ENCODE data around the gene COPB2.

The COPB2 gene

DNA sequence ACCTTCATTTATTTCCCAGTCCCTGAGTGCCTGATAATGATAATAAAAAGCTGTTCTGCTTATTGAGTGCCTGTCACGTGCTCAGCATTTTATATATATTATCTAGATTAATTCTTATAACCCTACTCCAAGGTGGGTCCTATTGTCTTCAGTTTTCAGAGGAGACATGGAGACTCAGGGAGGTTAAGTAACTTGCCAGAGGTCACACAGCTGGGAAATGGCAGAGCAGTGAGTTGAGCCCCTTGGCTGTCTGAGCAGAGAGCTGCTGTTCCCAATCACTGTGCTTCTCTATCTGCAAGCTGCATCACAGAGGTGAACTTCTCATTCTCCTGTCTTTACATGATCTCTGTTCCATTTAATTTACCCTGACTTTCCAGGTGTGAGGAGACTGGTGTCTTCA is 77.9 kb downstream of the COPB2 start:
- TF ChIP-seq, protein P1, sequence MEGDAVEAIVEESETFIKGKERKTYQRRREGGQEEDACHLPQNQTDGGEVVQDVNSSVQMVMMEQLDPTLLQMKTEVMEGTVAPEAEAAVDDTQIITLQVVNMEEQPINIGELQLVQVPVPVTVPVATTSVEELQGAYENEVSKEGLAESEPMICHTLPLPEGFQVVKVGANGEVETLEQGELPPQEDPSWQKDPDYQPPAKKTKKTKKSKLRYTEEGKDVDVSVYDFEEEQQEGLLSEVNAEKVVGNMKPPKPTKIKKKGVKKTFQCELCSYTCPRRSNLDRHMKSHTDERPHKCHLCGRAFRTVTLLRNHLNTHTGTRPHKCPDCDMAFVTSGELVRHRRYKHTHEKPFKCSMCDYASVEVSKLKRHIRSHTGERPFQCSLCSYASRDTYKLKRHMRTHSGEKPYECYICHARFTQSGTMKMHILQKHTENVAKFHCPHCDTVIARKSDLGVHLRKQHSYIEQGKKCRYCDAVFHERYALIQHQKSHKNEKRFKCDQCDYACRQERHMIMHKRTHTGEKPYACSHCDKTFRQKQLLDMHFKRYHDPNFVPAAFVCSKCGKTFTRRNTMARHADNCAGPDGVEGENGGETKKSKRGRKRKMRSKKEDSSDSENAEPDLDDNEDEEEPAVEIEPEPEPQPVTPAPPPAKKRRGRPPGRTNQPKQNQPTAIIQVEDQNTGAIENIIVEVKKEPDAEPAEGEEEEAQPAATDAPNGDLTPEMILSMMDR (conservative IDR thresholded peaks at IDR 0.05) = no peak

GRCh38 chr3:139310474-139310933 is 78.9 kb downstream of the COPB2 start:
- H3K27ac ChIP-seq = no peak overlapping the region
- TF ChIP-seq, protein P1 (conservative IDR thresholded peaks at IDR 0.05) = no peak

More for the DNA sequence above, 77.9 kb downstream of the COPB2 start:
- H3K27ac ChIP-seq = no peak overlapping the region

DNA sequence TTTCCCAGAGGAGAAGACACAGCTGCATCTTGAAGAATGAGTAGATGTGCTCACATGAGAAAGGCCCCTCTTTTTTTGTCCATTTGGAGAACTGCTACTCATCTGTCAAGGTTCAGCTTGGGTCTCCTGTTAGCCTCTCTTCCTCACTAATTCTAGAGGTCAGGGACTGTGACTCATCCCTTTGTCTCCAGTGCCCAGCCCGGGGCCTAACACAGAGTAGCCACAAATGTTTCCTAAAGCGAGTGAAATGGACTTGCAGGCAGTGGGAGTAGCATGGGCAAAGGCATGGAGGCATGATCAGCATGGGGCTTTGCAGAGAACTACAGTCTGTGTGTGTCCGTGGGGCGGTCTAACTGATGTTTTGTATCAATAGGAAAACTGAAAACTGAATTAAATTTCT is 79.6 kb downstream of the COPB2 start:
- TF ChIP-seq, protein P1 (conservative IDR thresholded peaks at IDR 0.05) = no peak
- no peak overlapping the region for H3K27ac ChIP-seq

- TF ChIP-seq, protein P1 (conservative IDR thresholded peaks at IDR 0.05) = no peak
- H3K27ac ChIP-seq = no peak overlapping the region
These were observed 80.3 kb downstream of the COPB2 start for GRCh38 chr3:139309061-139309591.

GRCh38 chr3:139308560-139308959 is 80.9 kb downstream of the COPB2 start:
- H3K27ac ChIP-seq = no peak overlapping the region
- TF ChIP-seq, protein P1 (conservative IDR thresholded peaks at IDR 0.05) = no peak

- no peak overlapping the region for H3K27ac ChIP-seq
- TF ChIP-seq, protein P1 (conservative IDR thresholded peaks at IDR 0.05) = no peak
These were observed 81.6 kb downstream of the COPB2 start for GRCh38 chr3:139307601-139308555.
